Measurements from ENCODE around the gene TMEM38B.

Gene TMEM38B, protein sequence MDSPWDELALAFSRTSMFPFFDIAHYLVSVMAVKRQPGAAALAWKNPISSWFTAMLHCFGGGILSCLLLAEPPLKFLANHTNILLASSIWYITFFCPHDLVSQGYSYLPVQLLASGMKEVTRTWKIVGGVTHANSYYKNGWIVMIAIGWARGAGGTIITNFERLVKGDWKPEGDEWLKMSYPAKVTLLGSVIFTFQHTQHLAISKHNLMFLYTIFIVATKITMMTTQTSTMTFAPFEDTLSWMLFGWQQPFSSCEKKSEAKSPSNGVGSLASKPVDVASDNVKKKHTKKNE

DNA sequence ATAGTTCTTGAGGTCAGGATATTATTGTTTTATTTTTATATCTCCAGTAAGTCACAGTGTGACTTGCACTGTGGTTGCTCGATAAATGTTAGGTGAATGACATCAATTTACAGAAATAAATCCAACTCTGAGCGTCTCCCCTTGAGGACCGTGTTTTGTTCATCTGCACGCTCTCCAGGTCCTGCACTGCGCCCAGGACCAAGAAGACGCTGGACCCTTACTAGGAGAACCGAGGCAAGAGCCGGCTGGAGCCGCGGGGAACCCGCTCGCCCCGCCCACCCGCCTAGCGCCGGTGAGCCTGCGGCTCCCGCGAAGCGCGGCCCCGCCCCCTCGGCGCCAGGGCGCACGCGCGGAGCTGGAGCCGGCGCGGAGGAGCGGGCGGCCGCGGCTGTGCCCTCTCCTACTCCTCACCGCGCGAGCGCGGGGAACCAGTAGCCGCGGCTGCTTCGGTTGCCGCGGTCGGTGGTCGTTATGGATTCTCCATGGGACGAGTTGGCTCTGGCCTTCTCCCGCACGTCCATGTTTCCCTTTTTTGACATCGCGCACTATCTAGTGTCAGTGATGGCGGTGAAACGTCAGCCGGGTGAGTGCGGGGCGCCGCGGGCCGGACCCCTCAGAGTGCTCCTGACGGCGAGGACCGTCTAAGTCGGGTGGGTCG, at the start of gene TMEM38B:
TSS of gene TMEM38B (plus strand) at position 352 of the 658 bp plus-strand sequence. CDS start at position 472, 120 bp downstream.
- DNase-seq: peak in 1 of 2 experiments; percentile 2

DNA sequence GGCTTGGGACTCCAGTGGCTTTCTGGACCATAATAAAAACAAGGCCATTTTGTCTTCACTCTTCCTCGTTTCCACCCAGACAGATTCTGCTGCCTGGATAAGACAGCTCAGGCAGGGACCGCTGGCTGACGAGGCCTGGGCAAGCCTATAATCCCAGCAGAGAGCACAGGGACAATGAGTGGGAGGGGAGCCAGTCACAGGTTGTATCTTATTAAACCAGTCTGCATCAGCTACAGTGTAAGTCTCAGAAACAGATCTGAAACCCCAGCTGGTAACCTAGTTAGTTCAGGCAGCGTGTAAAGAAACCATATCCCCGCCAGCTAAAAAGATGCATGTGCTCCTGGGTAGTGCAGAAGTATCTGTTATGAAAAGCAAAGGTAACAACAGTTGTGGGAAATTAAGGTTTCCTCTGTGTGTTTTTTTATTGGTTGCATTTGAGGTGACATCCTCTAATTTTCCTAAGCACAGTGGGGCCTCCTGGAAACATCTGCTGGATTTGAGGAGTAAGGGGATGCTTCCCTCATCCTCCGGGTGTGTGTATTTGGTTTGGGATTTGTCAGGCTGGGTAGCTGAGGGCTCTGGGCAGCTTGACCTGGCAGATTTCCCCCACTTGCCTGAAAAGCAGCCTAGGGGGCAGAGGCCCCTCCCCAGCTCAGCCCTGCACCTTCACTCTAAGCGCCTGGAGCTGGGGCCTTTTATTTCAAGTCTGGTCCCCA, 47.3 kb upstream of the TMEM38B start:
- DNase-seq: no peak

DNA sequence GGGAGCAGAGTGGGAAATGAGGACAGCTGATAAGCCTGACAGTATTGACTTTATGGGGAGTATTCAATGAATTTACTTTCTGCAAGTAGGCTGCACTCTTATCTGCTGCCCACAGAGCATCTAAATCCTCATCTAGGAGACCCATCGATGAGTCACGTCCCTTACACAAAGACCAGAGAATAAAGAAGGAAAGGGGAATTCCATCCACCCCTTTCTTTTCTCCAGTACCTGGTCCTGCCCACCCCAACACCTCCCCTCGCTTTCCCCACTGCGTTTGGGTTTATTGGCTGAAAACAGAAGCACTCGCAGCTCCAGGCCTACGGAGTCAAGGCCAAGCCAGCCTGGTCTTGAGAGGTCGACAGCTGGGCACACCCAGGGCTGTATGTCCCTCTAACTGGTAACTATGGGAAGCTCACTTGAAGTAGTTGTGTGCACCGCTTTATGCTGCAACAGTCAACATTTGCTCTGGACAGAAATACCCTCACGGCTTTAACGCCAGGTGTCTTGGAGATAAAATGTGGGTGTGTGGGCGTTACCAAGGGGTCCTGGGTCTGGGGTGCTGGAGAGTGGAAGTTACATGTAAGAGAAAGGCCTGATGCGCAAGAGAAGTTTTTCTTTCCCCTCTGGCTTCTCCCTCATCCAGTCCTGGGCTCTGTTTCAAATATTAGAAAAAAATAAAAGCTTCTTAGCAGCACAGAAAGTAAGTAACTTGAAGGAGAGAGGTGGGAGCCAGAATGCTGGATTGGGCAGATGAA, 46.6 kb upstream of the TMEM38B start:
- no peak for DNase-seq

DNA sequence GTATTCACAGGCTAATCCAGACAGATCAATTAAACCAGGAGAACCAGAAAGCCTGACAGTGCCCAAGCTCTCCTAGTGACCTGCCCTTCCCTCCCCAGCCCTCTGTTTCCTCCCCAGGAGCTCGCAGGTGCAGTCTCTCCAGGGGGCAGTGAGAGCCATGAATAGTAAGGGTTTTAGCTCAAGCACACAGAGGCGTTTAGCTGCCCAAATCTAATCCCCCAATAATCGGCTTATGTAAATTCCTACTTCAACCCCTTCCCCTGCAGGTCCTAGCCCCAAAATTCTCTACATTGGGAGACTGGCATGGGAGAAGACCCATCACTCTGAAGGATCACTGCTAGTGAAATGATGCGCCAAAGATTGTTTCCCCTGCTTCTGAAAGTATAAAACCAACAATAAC, 42.5 kb upstream of the TMEM38B start:
- no peak for DNase-seq

DNA sequence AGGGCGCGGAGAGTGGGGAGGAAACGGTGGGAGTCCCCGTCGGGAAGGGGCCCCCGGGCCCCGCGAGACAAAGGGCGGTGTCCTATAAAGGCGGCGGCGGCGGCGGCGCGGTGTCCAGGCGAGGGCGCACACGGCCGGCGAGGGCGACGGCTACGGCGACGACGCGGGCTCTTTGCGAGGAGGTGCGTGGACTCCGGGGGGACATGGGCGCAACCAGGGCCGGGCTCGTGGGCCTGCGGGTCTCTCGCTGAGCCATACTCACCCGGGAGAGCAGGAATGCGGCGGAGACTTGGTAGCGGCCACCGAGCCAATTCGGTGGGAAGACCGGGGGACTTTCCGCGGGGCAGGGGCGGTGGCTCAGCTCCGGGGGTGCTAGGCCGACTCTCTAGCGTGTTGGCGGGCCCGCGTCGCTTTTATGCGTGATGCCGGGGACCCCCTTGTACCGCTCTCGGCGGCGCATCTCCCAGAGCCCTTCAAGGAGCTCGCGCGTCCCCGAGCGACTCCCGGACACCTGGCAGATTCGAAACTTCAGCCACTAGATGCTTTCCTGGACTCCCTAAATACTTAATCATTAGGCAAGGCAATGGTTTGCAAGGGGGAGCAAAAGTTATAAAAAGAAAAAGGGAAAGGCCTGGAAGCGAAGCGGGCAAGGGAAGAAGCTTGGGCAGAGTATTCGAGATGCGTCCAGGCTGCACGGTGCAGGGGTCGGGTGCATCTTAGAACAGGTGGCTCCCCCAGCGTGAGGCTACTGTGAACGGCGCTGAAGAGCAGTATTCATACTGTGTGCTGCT, 38.0 kb upstream of the TMEM38B start:
- DNase-seq: no peak

DNA sequence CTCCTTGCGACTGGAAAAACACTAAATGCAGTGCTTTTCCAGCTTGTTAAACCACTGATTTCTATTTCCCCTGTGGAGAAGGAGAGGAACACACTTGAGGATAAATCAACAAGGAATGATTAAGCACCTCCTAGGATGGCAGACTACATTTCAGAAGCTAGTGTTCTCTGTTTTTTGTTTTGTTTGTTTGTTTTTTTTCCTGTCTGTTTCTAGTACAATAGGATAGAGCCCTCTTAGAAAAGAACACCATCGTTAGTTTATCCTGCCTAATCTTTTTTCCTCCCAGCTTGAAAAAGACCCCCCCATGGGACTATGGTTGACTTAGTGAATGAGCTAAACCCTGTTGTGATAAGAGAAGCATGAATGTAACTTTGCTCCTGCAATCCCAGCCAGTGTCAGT, 36.0 kb upstream of the TMEM38B start:
- DNase-seq: no peak

DNA sequence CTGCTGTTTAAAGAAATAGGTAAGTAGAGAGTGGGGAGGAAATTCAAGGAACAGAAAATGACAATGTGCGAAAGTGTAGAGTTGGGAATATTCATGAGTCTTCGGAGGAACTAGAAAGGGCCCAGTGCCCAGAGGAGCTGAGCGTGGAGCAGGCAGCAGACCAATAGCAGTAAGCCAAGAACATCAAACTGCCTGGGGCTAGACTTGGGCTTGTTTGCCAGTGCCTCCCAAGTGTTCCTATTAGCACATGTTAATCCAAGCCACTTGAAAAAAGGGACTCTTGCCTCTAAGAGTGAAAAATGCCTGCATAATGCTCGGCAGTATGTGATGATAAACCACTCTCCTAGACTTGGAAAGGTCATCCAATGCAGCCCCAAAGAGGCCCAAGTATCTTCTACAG, 33.3 kb upstream of the TMEM38B start:
- no peak for DNase-seq

DNA sequence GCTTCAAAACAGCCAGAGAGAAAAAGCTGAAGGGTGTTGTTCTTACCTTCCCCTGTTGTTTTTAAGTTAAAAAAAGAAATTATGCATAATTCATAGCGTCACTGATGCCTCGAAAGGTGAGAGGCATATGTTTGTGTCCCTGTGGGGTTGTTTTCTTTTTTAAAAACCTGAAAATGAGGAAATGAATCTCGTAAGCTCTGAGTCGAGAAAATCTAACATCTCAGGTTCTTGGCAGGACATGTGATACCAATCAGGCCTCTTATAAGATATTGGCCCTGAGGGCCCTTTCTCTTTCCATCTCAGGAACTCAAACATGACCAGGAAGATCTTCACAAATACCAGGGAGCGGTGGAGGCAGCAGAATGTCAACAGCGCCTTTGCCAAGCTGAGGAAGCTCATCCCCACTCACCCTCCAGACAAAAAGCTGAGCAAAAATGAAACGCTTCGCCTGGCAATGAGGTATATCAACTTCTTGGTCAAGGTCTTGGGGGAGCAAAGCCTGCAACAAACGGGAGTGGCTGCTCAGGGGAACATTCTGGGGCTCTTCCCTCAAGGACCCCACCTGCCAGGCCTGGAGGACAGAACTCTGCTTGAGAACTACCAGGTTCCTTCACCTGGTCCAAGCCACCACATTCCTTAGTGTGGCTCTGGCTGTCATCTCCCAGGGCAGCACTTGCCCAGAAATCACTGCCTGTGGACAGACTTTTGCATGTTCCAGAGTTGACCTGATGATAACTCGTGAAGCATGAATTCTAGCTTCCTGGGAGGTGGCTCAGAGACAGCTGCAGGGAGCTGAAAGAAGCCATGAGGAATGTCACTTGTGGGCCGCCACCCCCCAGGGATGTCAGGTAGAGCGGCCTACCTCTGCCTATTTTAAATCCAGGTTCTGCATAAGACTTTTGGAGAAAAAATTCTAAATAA, 31.9 kb upstream of the TMEM38B start, which contains the start of gene TAL2:
TSS of gene TAL2 (plus strand) at position 274 of the 921 bp plus-strand sequence. CDS start at position 314, 40 bp downstream.
- no peak for DNase-seq

DNA sequence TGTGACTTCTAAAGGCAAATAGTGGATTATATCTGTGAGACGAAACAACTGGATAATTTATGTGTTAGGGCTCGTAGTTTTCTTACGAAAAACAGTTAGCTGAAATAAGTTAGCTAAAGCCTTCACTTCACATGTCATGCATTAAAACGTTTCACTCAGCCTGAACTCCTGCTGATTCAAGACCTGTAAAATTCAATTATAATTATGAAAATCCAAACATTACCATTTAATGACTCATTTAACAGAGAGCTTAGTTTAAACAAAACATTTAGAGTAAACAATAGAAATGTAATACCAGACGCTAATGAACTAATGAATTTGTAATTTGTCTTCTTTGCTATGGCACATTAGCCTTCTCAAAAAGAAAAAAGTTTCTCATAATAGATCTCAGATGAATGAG, 30.4 kb upstream of the TMEM38B start:
- no peak for DNase-seq

DNA sequence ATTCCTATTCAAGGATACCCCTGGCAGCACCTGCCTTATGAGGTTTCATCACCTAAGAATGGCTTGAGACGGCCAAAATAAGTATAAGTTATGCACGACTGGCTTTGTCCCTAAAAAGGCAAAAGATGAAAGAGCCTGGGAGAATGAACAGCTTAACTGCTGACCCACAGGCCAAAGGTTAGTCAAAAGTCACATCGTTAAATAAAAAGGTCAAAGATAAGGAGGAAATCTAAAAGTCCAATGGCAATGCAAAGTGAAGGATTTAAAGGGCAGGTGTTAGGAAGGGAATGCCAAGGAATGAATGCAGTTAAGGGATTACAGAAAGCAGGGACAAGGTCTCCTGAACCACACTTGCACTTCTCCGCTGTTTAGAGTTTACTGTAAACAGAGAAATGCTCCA, 26.5 kb upstream of the TMEM38B start:
- DNase-seq: no peak

DNA sequence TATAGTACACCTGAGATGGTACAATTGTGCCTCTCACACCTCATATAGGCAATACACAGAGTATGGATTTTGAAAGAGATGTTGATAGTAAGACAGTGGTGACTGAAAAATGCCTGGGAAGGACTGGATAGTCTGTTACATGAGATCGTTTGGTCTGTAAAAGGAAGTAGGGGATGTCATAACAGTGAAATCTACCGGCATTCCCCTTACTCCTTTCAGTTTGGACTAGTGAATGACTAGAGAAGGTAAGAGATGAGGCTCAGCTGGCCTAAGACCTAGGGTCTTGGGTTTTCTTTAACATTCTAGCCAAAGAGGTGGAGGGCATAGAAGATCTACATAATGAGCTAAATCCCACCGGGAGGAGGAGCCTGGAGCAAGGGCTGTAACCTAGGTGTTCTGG, 24.0 kb upstream of the TMEM38B start:
- no peak for DNase-seq

DNA sequence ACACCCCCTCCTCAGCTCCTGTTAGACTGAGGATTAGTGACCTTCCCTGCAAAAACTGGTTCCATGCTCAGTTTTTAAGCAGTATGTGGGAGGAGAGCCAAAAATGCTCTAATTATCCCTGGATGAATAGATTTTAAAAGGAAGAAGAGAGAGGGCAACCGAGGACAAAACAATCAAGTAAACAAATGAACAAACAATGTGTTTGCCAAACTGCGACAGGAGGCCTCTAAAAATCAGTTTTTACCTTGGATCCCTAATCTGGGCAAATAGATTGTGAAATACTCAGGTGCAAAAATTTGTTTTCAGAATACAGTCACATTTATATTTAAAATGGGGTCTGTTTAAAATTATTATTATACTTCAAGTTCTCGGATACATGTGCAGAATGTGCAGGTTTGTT, 23.6 kb upstream of the TMEM38B start:
- no peak for DNase-seq

DNA sequence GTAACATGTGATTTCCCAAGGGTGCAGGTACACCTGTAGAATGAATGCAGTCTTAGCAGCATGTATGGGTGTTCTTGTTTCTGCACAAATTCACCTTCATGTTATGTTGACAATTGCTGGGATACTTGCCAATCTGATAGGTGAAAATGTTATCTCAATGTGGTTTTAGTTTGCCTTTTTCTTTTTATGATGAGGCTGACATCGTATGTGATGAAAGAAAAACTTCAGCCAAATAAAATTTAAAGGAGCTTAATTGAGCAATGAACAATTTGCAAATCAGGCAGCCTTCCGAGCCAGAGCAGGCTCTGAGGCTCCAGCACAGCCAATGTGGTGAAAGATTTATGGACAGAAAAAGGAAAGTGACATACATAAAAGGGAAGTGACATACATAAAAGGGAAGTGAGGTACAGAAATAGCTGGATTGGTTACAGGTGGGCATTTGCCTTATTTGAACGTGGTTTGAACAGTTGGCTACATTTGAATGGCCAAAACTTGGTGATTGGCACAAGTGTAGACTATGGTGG, 21.6 kb upstream of the TMEM38B start:
- no peak for DNase-seq

DNA sequence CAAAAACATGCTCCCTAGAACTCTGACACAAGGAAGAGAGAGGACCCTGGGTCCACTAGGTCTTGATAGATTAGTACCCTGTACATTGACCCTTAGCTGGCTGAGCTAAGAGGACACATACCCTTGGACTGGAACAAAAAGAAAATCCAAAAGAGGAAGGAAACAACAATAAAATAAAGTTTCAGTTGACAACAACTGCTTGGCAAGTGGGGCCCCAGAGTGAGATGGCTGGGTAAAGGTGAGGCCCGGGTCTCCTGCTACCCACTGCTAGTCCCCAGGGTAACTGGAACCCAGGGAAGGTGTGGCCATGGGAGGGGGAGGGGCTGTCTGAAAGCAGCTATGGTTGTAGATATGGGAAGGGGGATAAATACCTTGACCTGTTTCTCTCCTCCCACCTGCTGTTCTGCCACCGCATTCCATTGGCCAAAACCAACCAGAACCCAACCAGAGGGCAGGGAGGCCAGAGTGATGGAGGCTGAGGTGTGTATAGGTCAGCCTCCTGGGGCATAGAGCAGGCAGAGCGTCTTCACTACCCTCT, 20.4 kb upstream of the TMEM38B start:
- DNase-seq: no peak

DNA sequence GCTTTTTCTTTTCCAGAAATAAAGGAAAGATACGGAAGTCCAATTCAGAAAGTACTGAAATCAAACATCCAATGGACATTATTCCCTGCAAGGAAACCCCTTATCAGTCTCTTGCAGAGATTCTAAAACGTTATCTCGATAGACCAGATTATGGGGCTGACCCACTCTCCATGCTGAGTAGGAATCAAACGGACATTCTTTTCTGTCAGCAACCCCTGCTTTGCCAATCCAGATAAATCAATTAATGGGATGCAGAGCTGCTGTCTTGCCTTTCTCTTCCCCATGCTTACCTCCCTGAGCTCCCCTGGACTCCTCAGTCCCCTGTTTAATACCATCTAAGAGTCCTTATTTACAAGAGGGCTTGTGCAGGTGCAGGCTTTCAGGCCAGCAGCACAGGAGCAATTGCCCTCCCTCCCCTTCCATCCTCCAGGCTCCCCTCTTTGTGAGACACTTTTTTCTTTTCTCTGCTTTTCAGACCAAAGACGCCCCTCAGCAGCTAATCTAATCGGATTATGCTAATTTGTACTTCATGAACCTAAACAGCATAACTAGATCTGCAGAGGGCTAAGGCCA, 17.9 kb upstream of the TMEM38B start:
- no peak for DNase-seq

DNA sequence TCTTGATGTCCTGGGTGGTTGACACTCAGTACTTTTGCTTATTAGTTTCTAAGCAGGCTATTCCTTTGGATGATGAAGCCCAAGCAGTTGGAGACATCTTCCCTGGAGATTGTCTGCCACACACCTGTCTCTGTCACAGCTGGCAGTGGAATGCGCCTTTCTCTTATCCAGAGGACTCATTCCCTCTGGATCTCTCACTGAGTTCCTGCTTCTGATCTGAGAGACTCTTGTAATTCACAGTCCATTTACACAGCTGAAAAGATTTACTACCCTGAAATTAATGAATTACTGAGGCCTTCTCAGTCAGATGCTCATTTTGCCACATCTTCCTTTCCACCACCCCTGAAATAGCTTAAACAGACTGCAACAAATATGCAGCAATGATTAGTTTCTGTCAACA, 16.2 kb upstream of the TMEM38B start:
- no peak for DNase-seq

DNA sequence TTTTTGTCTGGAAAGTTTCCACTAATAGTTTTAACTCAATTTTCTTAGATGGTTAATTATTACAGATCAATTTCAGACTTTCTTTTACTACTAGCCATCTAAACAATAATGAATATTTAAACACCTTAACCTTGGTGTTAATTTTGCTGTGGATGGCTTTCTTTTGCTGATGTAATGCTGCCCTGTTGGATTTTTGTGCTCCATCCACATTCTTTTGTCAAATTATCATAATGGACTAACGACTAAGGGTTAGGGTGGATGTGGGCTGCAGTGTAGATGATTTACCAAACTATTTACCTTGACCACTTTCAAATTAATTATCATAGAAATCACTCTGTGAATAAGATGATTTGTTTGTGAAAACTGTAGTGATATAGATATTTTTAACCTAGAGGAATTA, 15.6 kb upstream of the TMEM38B start:
- no peak for DNase-seq

DNA sequence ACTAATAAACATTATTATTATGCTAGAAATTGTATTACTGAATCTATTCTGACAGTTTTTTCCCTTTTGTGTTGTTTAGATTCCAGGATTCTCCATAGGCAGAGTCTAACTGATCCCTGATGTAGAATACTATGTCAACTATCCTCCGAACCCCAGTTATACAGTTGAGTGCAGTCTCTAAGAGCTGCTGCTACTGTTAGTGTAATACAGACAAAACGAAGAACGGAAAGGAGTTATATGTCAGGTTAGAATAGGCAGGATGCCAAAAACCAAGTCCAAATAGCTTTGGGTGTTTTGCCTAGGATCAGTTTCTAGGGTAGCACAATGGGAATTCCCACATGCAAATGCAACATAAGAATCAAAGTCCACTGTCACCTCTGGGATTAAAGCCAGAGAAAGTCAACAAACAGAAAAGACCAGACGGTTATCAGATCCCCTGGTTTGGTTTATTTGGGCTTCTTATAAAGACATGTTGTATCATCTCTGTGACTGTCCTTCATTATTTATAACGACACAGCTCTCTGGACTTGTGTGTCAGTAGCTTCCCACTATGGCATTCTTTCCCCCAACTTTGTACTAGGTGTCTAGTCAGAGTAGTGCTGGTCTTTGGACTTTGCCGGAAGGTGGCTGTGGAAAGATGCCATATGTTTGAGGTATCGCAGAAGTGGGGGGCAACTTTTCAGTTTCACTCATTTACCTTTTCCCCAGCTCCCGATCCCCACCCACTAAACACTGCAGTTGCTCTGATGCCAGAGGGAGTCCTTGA, 14.9 kb upstream of the TMEM38B start:
- no peak for DNase-seq

DNA sequence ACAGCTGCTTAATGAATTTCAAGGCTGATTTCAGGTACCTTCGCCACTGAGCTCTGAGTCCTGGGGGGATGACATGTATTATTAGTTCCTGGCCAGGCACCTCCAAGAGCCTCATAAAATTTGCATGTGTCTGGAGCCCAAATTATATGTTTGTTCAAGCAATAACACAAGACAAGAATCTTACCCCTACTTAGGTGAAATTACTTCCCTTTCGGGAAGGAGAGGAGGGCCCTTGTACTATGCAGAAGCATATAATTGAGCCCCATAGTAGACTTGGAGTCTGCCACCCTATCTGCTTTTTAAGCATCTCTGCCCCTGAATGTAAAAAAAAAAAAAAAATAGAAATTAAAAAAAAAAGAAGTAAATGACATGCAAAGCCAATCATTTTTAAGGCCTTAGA, 13.0 kb upstream of the TMEM38B start:
- DNase-seq: no peak

DNA sequence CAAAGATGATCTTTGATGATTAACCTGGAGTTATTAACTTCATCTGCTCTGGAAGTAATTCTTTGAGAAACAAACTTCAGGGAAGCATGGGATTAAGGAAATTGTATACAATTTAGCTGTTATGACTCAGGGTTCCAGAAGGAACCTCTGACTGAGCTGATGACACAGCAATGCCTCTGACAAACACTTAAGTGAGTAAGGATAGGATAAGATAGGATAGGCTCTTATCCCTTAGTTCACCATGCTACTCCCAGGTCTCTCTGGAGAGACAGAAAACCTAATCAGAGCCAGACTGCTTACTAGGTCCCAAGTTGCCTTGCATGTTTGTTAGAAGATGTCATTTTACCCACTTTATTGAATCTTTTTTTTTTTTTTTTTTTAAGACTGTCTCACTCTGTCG, 12.6 kb upstream of the TMEM38B start:
- no peak for DNase-seq
